Endothelial cell (in vitro differentiated cells): ENCODE results near the gene SEMA3D. TPM values are rescaled to one million over a fixed set of nuclear protein-coding genes. Genes with fewer than 3 reads are reported as not detected.

ENCODE experiments used
- DNase-seq: peaks from one replicate; pipeline ENCODE4 v3.0.0; 2021; ENCODE audit warnings: low spot score
- H3K27ac Mint-ChIP-seq: one replicate; pipeline ENCODE4 v1.8.0; 2021; ENCODE audit warnings: mixed read lengths, inconsistent platforms; ENCODE audit not compliant: unreplicated experiment
- H3K27me3 Mint-ChIP-seq: one replicate; pipeline ENCODE4 v1.8.0; 2021; ENCODE audit warnings: mild to moderate bottlenecking, moderate library complexity, mixed read lengths, inconsistent platforms; ENCODE audit not compliant: unreplicated experiment
- H3K36me3 Mint-ChIP-seq: one replicate; pipeline ENCODE4 v1.8.0; 2021; ENCODE audit warnings: mild to moderate bottlenecking, low read depth, mixed read lengths, inconsistent platforms; ENCODE audit not compliant: unreplicated experiment
- H3K4me1 Mint-ChIP-seq: one replicate; pipeline ENCODE4 v1.8.0; 2021; ENCODE audit warnings: mild to moderate bottlenecking, mixed read lengths, inconsistent platforms; ENCODE audit not compliant: unreplicated experiment
- H3K4me3 Mint-ChIP-seq: one replicate; pipeline ENCODE4 v1.8.0; 2021; ENCODE audit warnings: mild to moderate bottlenecking, mixed read lengths, inconsistent platforms; ENCODE audit not compliant: unreplicated experiment
- H3K9me3 Mint-ChIP-seq: one replicate; pipeline ENCODE4 v1.8.0; 2021; ENCODE audit warnings: mixed read lengths, inconsistent platforms; ENCODE audit not compliant: unreplicated experiment
- CTCF ChIP-seq: fragments of 200-600 bp; sonication (generic); IDR thresholded peaks from one replicate; pipeline ENCODE4 v1.5.0; 2021; ENCODE audit warnings: antibody characterized with exemption; ENCODE audit not compliant: unreplicated experiment
- total RNA-seq: library from RNA; stranded (reverse); fragmentation: NEBNext Ultra II Directional; extraction: Animal tissue kit (Norgen Biotek cat#: 25700); gene quantifications from one replicate; pipeline ENCODE4 v1.2.1, GENCODE V29; 2021; ENCODE audit not compliant: unreplicated experiment

The SEMA3D gene
- total RNA-seq, 1 donor from 2014 or later, result 1.8 TPM

GRCh38 chr7:85010306-85010705, 176.6 kb downstream of the SEMA3D start:
- DNase-seq, result no peak
- H3K36me3 Mint-ChIP-seq, result no peaks in the 10 kb centered on the region
- H3K4me1 Mint-ChIP-seq, result no peaks in the 10 kb centered on the region
- no peaks in the 10 kb centered on the region for H3K9me3 Mint-ChIP-seq
- no peaks in the 10 kb centered on the region for H3K27me3 Mint-ChIP-seq
- H3K27ac Mint-ChIP-seq, result no peak overlapping the region
- TF ChIP-seq CTCF, result no peak
- no peak overlapping the region for H3K4me3 Mint-ChIP-seq

- no peaks in the 10 kb centered on the region for H3K27me3 Mint-ChIP-seq
- no peak for DNase-seq
- TF ChIP-seq CTCF, result no peak
- H3K4me1 Mint-ChIP-seq, result no peaks in the 10 kb centered on the region
- H3K36me3 Mint-ChIP-seq, result no peaks in the 10 kb centered on the region
- H3K9me3 Mint-ChIP-seq, result no peaks in the 10 kb centered on the region
- H3K27ac Mint-ChIP-seq, result no peak overlapping the region
- H3K4me3 Mint-ChIP-seq, result no peak overlapping the region
Measured at GRCh38 chr7:85006754-85007153, 180.1 kb downstream of the SEMA3D start.

- H3K4me3 Mint-ChIP-seq, result no peak overlapping the region
- H3K27me3 Mint-ChIP-seq, result no peaks in the 10 kb centered on the region
- no peak for TF ChIP-seq CTCF
- no peak overlapping the region for H3K27ac Mint-ChIP-seq
- H3K9me3 Mint-ChIP-seq, result peaks cover 5% of the 10 kb centered on the region
- H3K4me1 Mint-ChIP-seq, result no peaks in the 10 kb centered on the region
- no peak for DNase-seq
- no peaks in the 10 kb centered on the region for H3K36me3 Mint-ChIP-seq
Measured at GRCh38 chr7:85004402-85004801, 182.5 kb downstream of the SEMA3D start.

GRCh38 chr7:85001495-85002345, 185.1 kb downstream of the SEMA3D start:
- Mint-ChIP-seq H3K36me3 (no peaks in the 10 kb centered on the region), H3K4me1 (no peaks in the 10 kb centered on the region), H3K9me3 (peaks cover 5% of the 10 kb centered on the region), H3K27me3 (no peaks in the 10 kb centered on the region), H3K4me3 (no peak overlapping the region), H3K27ac (no peak overlapping the region)
- no peak for DNase-seq
- no peak for TF ChIP-seq CTCF

GRCh38 chr7:85000735-85001350, 186.0 kb downstream of the SEMA3D start:
- H3K27ac Mint-ChIP-seq, result no peak overlapping the region
- peaks cover 5% of the 10 kb centered on the region for H3K9me3 Mint-ChIP-seq
- H3K36me3 Mint-ChIP-seq, result no peaks in the 10 kb centered on the region
- no peak for DNase-seq
- H3K4me3 Mint-ChIP-seq, result no peak overlapping the region
- H3K4me1 Mint-ChIP-seq, result no peaks in the 10 kb centered on the region
- no peak for TF ChIP-seq CTCF
- no peaks in the 10 kb centered on the region for H3K27me3 Mint-ChIP-seq
